ENCODE measurements around the gene FAM47E. TPM values are rescaled to one million over a fixed set of nuclear protein-coding genes. Genes with fewer than 3 reads are reported as not detected.

The FAM47E gene
- total and polyA plus RNA-seq, 2 donors (not counting 1 experiment from before 2014, with no cell fraction given), result 0.15 to 1.3 TPM

- no peaks in the 10 kb centered on the region for H4K20me1 ChIP-seq (ENCODE audit: control insufficient read depth, insufficient read depth, low read length, poor library complexity, severe bottlenecking)
- no peak overlapping the region for H3K4me3 ChIP-seq (ENCODE audit: control extremely low read depth in 1 of 5, extremely low read depth in 1 of 5, insufficient read depth in 1 of 5, low read depth in 2 of 5, low read length in 4 of 5)
- no peaks in the 10 kb centered on the region for H3K36me3 ChIP-seq (replicated peaks in 1 of 2; ENCODE audit: control extremely low read depth in 1 of 2, control insufficient read depth in 1 of 2, extremely low read depth in 1 of 2, insufficient read depth in 2 of 2, low read length in 1 of 2)
- H3K27me3 ChIP-seq (replicated peaks in 1 of 4; ENCODE audit: control extremely low read depth in 1 of 4, control insufficient read depth in 3 of 4, insufficient read depth in 4 of 4, low read length in 3 of 4), result peaks cover 0 to 3% (median 0%) of the 10 kb centered on the region in 4 experiments
- Mint-ChIP-seq H3K4me3 (no peak overlapping the region), H3K27me3 (peaks cover 13% of the 10 kb centered on the region), H3K9me3 (ENCODE audit: insufficient read depth) (no peaks in the 10 kb centered on the region), H3K27ac (no peak overlapping the region), H3K4me1 (no peaks in the 10 kb centered on the region)
- CTCF ChIA-PET, result no interaction called here
- H3K27ac ChIP-seq (ENCODE audit: low read length in 2 of 2), result no peak overlapping the region
- H3K9ac ChIP-seq (ENCODE audit: low read length), result no peak overlapping the region
- H3K79me2 ChIP-seq (ENCODE audit: control insufficient read depth, insufficient read depth, low read length), result no peaks in the 10 kb centered on the region
- TF ChIP-seq, protein P1, sequence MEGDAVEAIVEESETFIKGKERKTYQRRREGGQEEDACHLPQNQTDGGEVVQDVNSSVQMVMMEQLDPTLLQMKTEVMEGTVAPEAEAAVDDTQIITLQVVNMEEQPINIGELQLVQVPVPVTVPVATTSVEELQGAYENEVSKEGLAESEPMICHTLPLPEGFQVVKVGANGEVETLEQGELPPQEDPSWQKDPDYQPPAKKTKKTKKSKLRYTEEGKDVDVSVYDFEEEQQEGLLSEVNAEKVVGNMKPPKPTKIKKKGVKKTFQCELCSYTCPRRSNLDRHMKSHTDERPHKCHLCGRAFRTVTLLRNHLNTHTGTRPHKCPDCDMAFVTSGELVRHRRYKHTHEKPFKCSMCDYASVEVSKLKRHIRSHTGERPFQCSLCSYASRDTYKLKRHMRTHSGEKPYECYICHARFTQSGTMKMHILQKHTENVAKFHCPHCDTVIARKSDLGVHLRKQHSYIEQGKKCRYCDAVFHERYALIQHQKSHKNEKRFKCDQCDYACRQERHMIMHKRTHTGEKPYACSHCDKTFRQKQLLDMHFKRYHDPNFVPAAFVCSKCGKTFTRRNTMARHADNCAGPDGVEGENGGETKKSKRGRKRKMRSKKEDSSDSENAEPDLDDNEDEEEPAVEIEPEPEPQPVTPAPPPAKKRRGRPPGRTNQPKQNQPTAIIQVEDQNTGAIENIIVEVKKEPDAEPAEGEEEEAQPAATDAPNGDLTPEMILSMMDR (IDR thresholded peaks at IDR 0.05), result no peak
- no peak for TF ChIP-seq EZH2 (IDR thresholded peaks at IDR 0.05; ENCODE audit: borderline replicate concordance, insufficient read depth, low read depth, low read length, poor library complexity, severe bottlenecking)
- H3K4me2 ChIP-seq (replicated peaks; ENCODE audit: low read depth, low read length, poor library complexity, severe bottlenecking), result no peak overlapping the region
- 90% methylated on average over 3 of the region's 3 CpGs for WGBS (ENCODE audit: insufficient coverage)
- intact Hi-C loops (cut with micrococcal nuclease), result no loop called here
- no peak for DNase-seq
- H2AFZ ChIP-seq (ENCODE audit: insufficient read depth, low read depth, low read length, poor library complexity, severe bottlenecking), result no peak overlapping the region
- H3K9me3 ChIP-seq (ENCODE audit: control extremely low read depth in 1 of 3, control insufficient read depth in 2 of 3, insufficient read depth in 1 of 3, low read length in 2 of 3), result no peaks in the 10 kb centered on the region
- ATAC-seq (ENCODE audit: low read depth), result no peak
- H3K4me1 ChIP-seq (ENCODE audit: control insufficient read depth in 2 of 2, insufficient read depth in 2 of 2, low read length in 2 of 2), result no peaks in the 10 kb centered on the region
- POLR2A ChIA-PET, result no interaction called here
These were observed 15.1 kb downstream of the FAM47E start for GRCh38 chr4:76266627-76267026.

- CTCF ChIA-PET, result no interaction called here
- POLR2A ChIA-PET, result no interaction called here
- TF ChIP-seq, protein P1 (IDR thresholded peaks at IDR 0.05), result no peak
- no peak for TF ChIP-seq EZH2 (IDR thresholded peaks at IDR 0.05; ENCODE audit: borderline replicate concordance, insufficient read depth, low read depth, low read length, poor library complexity, severe bottlenecking)
These were observed 16.3 kb downstream of the FAM47E start for GRCh38 chr4:76267811-76268210.

More at GRCh38 chr4:76267811-76268210, 16.3 kb downstream of the FAM47E start:
- Mint-ChIP-seq H3K27ac (no peak overlapping the region), H3K27me3 (peaks cover 18% of the 10 kb centered on the region), H3K4me3 (no peak overlapping the region), H3K4me1 (no peaks in the 10 kb centered on the region), H3K9me3 (ENCODE audit: insufficient read depth) (no peaks in the 10 kb centered on the region)
- no peaks in the 10 kb centered on the region for H3K79me2 ChIP-seq (ENCODE audit: control insufficient read depth, insufficient read depth, low read length)
- H3K27me3 ChIP-seq (replicated peaks in 1 of 4; ENCODE audit: control extremely low read depth in 1 of 4, control insufficient read depth in 3 of 4, insufficient read depth in 4 of 4, low read length in 3 of 4), result peaks cover 0 to 3% (median 0%) of the 10 kb centered on the region in 4 experiments
- intact Hi-C loops (cut with micrococcal nuclease), result no loop called here
- H3K27ac ChIP-seq (ENCODE audit: low read length in 2 of 2), result no peak overlapping the region
- H2AFZ ChIP-seq (ENCODE audit: insufficient read depth, low read depth, low read length, poor library complexity, severe bottlenecking), result no peak overlapping the region
- H3K4me2 ChIP-seq (replicated peaks; ENCODE audit: low read depth, low read length, poor library complexity, severe bottlenecking), result no peak overlapping the region
- ATAC-seq (ENCODE audit: low read depth), result no peak
- H3K9ac ChIP-seq (ENCODE audit: low read length), result no peak overlapping the region
- no peaks in the 10 kb centered on the region for H3K4me1 ChIP-seq (ENCODE audit: control insufficient read depth in 2 of 2, insufficient read depth in 2 of 2, low read length in 2 of 2)
- no peaks in the 10 kb centered on the region for H4K20me1 ChIP-seq (ENCODE audit: control insufficient read depth, insufficient read depth, low read length, poor library complexity, severe bottlenecking)
- H3K9me3 ChIP-seq (ENCODE audit: control extremely low read depth in 1 of 3, control insufficient read depth in 2 of 3, insufficient read depth in 1 of 3, low read length in 2 of 3), result no peaks in the 10 kb centered on the region
- no peak overlapping the region for H3K4me3 ChIP-seq (ENCODE audit: control extremely low read depth in 1 of 5, extremely low read depth in 1 of 5, insufficient read depth in 1 of 5, low read depth in 2 of 5, low read length in 4 of 5)
- DNase-seq, result no peak
- H3K36me3 ChIP-seq (replicated peaks in 1 of 2; ENCODE audit: control extremely low read depth in 1 of 2, control insufficient read depth in 1 of 2, extremely low read depth in 1 of 2, insufficient read depth in 2 of 2, low read length in 1 of 2), result no peaks in the 10 kb centered on the region
- 96% methylated on average over 6 of the region's 6 CpGs for WGBS (ENCODE audit: insufficient coverage)
